A673 (cell line): ENCODE measurements around the gene DPYSL4.

ENCODE experiments used
- CTCF ChIP-seq: fragments of 300-800, 200-600 bp; sonication (generic); conservative IDR thresholded peaks from 2 replicates; pipeline ENCODE4 v1.5.1; 2017; ENCODE audit warnings: low read depth, mild to moderate bottlenecking, antibody characterized with exemption, low read length, moderate library complexity, mixed read lengths
- EZH2 ChIP-seq: fragments of 200-600 bp; sonication (generic); IDR thresholded peaks from 2 replicates; pipeline ENCODE4 v1.6.1; 2017; ENCODE audit warnings: borderline replicate concordance, low read depth, mild to moderate bottlenecking, mixed read lengths, antibody characterized with exemption, low read length; ENCODE audit not compliant: poor library complexity, severe bottlenecking

- TF ChIP-seq CTCF (no peak), EZH2 (no peak)
Observed at GRCh38 chr10:132229834-132230556, 43.2 kb downstream of the DPYSL4 start.
